ENCODE data around the gene MARCHF10. TPM values are rescaled to one million over a fixed set of nuclear protein-coding genes. Genes with fewer than 3 reads are reported as not detected.

The MARCHF10 gene
- total RNA-seq, 1 experiment from 2014 or later = 8.0 TPM

GRCh38 chr17:62724398-62725146 lies 83.5 kb downstream of the MARCHF10 start:
- Histone ChIP-seq H3F3A (ENCODE audit: insufficient read depth, low read depth) (peaks cover 24% of the 10 kb centered on the region), H3K79me2 (ENCODE audit: low read depth) (no peaks in the 10 kb centered on the region), H3K36me3 (ENCODE audit: low read depth) (no peaks in the 10 kb centered on the region), H4K20me1 (ENCODE audit: insufficient read depth) (no peaks in the 10 kb centered on the region), H3K27me3 (ENCODE audit: insufficient read depth, low read depth) (no peaks in the 10 kb centered on the region), H3K9me2 (ENCODE audit: insufficient read depth) (no peaks in the 10 kb centered on the region), H2AFZ (no peak overlapping the region), H3K9me3 (ENCODE audit: insufficient read depth, low read depth) (peaks cover 5% of the 10 kb centered on the region; the same call in 1 of the 2 replicates), H3K4me3 (no peak overlapping the region), H3K4me2 (no peak overlapping the region), H3K27ac (no peak overlapping the region), H3K4me1 (replicated peaks; ENCODE audit: insufficient read depth) (peaks cover 30% of the 10 kb centered on the region)
- no peak for DNase-seq
- BruUV-seq (replicated peaks) = no TSS peak
- TF ChIP-seq, protein P1, sequence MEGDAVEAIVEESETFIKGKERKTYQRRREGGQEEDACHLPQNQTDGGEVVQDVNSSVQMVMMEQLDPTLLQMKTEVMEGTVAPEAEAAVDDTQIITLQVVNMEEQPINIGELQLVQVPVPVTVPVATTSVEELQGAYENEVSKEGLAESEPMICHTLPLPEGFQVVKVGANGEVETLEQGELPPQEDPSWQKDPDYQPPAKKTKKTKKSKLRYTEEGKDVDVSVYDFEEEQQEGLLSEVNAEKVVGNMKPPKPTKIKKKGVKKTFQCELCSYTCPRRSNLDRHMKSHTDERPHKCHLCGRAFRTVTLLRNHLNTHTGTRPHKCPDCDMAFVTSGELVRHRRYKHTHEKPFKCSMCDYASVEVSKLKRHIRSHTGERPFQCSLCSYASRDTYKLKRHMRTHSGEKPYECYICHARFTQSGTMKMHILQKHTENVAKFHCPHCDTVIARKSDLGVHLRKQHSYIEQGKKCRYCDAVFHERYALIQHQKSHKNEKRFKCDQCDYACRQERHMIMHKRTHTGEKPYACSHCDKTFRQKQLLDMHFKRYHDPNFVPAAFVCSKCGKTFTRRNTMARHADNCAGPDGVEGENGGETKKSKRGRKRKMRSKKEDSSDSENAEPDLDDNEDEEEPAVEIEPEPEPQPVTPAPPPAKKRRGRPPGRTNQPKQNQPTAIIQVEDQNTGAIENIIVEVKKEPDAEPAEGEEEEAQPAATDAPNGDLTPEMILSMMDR (conservative IDR thresholded peaks at IDR 0.05) = no peak
- TF ChIP-seq EZH2 (IDR thresholded peaks at IDR 0.05; ENCODE audit: low read depth) = no peak
- intact Hi-C loops (cut with micrococcal nuclease; ENCODE audit: unreplicated experiment) = no loop called here
- POLR2A ChIA-PET (ENCODE audit: unreplicated experiment) = interaction anchor here (0.7 kb wide), 1 partner anchor 246 kb away, joined by 5 read pairs; no protein-coding TSS in a partner anchor
- CTCF ChIA-PET = no interaction called here

GRCh38 chr17:62723842-62724241 lies 84.3 kb downstream of the MARCHF10 start:
- no peak for TF ChIP-seq EZH2 (IDR thresholded peaks at IDR 0.05; ENCODE audit: low read depth)
- TF ChIP-seq, protein P1 (conservative IDR thresholded peaks at IDR 0.05) = no peak
- no peak for DNase-seq
- intact Hi-C loops (cut with micrococcal nuclease; ENCODE audit: unreplicated experiment) = no loop called here
- Histone ChIP-seq H3K4me3 (no peak overlapping the region), H3K36me3 (ENCODE audit: low read depth) (no peaks in the 10 kb centered on the region), H3K4me2 (no peak overlapping the region), H4K20me1 (ENCODE audit: insufficient read depth) (no peaks in the 10 kb centered on the region), H3F3A (ENCODE audit: insufficient read depth, low read depth) (peaks cover 24% of the 10 kb centered on the region), H3K4me1 (replicated peaks; ENCODE audit: insufficient read depth) (peaks cover 37% of the 10 kb centered on the region), H3K9me3 (ENCODE audit: insufficient read depth, low read depth) (peaks cover 5% of the 10 kb centered on the region; the same call in 1 of the 2 replicates), H3K27ac (no peak overlapping the region), H2AFZ (no peak overlapping the region), H3K27me3 (ENCODE audit: insufficient read depth, low read depth) (no peaks in the 10 kb centered on the region), H3K79me2 (ENCODE audit: low read depth) (no peaks in the 10 kb centered on the region), H3K9me2 (ENCODE audit: insufficient read depth) (no peaks in the 10 kb centered on the region)
- CTCF ChIA-PET = no interaction called here
- BruUV-seq (replicated peaks) = no TSS peak
- POLR2A ChIA-PET (ENCODE audit: unreplicated experiment) = interaction anchor here (0.7 kb wide), 1 partner anchor 246 kb away, joined by 5 read pairs; no protein-coding TSS in a partner anchor

- Histone ChIP-seq H4K20me1 (ENCODE audit: insufficient read depth) (no peaks in the 10 kb centered on the region), H3F3A (ENCODE audit: insufficient read depth, low read depth) (peaks cover 24% of the 10 kb centered on the region), H3K27ac (no peak overlapping the region), H3K4me3 (no peak overlapping the region), H3K79me2 (ENCODE audit: low read depth) (no peaks in the 10 kb centered on the region), H3K27me3 (ENCODE audit: insufficient read depth, low read depth) (no peaks in the 10 kb centered on the region), H2AFZ (no peak overlapping the region), H3K36me3 (ENCODE audit: low read depth) (no peaks in the 10 kb centered on the region), H3K4me2 (no peak overlapping the region), H3K9me3 (ENCODE audit: insufficient read depth, low read depth) (no peaks in the 10 kb centered on the region; the same call in 1 of the 2 replicates), H3K9me2 (ENCODE audit: insufficient read depth) (no peaks in the 10 kb centered on the region), H3K4me1 (replicated peaks; ENCODE audit: insufficient read depth) (peaks cover 47% of the 10 kb centered on the region)
- ChIA-PET POLR2A (ENCODE audit: unreplicated experiment) (no interaction called here), CTCF (interaction anchor here (0.5 to 0.6 kb wide), 2 partner anchors 279 to 687 kb away, joined by 3 to 6 read pairs; no protein-coding TSS in a partner anchor)
- no peak for TF ChIP-seq EZH2 (IDR thresholded peaks at IDR 0.05; ENCODE audit: low read depth)
- TF ChIP-seq, protein P1 (conservative IDR thresholded peaks at IDR 0.05) = no peak
- no peak for DNase-seq
- no TSS peak for BruUV-seq (replicated peaks)
- intact Hi-C loops (cut with micrococcal nuclease; ENCODE audit: unreplicated experiment) = no loop called here
These were observed 85.5 kb downstream of the MARCHF10 start for GRCh38 chr17:62722625-62723024.
